PFSK-1 (cell line): ENCODE data around the gene C2orf69.

Experiments used
- POLR2AphosphoS5 ChIP-seq: IDR thresholded peaks from 2 replicates; pipeline ENCODE4 v1.6.1; 2012; ENCODE audit warnings: low read depth, mild to moderate bottlenecking, control low read depth, low read length, moderate library complexity
- SIN3A ChIP-seq: IDR thresholded peaks from 2 replicates; pipeline ENCODE4 v1.6.1; 2012; ENCODE audit warnings: mild to moderate bottlenecking, low read length, moderate library complexity, borderline replicate concordance; ENCODE audit not compliant: insufficient read depth
- TAF1 ChIP-seq: IDR thresholded peaks from 2 replicates; pipeline ENCODE4 v1.6.1; 2012; ENCODE audit warnings: low read length, control low read depth, borderline replicate concordance; ENCODE audit not compliant: insufficient read depth

DNA sequence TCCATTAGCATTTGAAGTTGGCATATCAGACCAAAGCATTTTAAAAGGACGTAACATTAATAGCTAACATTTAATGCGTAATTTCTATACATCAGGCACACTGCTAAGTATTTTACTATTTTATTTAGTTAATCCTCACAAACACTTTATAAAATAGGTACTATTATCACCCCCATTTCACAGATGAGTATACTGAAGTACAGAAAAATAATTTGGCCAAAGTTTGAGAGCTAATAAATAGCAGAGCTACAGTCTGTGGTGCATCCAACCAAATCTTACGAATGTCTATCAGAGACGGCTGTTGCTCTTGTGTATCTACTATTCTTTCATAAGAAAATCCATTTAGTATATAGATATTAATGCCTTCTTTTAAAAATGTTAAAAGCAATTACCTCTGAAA is 32.3 kb downstream of the C2orf69 start:
- no peak for TF ChIP-seq POLR2AphosphoS5
- TF ChIP-seq SIN3A: no peak
- TF ChIP-seq TAF1: no peak
